ENCODE measurements around the gene RAD51B.
"Not testable (repeated sequence)": the region's sequence is repeated elsewhere in the genome, so short reads cannot be mapped to it uniquely, and the experiment has no call there.

Gene RAD51B

DNA sequence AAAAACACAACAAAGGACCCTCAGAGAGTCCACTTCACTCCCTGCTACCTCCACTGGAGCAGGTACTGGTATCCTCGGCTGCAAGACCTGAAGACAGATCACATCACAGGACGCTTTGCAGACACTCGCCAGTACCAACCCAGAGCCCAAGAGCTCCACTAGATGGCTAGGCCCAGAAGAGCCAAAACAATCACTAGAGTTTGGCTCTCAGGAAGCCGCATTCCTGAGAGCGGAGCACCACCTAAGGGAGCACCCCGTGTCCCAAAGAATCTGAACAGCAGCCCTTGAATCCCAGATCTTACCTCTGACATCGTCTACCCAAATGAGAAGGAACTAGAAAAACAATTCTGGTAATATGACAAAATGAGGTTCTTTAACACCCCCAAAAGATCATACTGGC lies 399.8 kb downstream of the RAD51B start:
- DNase-seq = no peak

DNA sequence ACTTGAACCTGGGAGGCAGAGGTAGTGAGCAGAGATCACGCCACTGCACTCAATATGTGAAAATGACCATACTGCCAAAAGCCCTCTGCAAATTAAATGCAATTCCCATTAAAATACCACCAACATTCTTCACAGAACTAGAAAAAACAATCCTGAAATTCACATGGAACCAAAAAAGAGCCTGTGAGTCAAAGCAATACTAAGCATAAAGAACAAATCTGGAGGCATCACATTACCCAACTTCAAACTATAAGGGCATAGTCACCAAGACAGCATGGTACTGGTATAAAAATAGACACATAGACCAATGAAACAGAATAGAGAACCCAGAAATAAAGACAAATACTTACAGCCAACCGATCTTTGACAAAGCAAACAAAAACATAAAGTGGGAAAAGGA lies 401.5 kb downstream of the RAD51B start:
- DNase-seq = not testable (repeated sequence)

DNA sequence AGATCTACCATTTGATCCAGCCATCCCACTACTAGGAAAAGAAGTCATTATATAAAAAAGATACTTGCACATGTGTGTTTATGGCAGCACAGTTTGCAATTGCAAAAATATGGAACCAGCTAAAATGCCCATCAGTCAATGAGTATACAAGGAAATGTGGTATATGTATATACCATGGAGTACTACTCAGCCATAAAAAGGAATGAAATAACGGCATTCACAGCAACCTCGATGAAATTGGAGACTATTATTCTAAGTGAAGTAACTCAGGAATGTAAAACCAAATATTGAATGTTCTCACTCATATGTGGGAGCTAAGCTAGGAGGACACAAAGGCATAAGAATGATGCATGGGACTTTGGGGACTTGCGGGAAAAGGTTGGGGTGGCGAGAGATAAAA lies 402.6 kb downstream of the RAD51B start:
- DNase-seq = no peak

DNA sequence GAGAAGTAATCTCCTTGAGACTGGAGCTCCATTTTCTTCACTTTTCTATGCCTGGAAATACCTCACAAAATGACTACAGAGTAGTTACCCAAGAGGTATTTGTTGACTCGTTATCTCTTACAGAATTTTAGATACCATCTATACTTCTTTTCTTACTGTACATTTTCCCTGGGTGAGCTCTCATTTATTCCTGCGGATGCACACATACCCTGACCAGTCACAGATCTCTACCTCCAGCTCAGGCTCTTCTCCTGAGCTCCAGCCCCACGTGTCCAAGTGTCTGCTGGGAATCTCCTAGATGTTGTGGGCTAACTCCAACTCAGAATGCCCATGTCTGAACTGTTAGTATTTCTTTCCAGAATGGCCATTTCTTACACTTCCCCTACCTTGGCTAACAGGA lies 403.1 kb downstream of the RAD51B start:
- DNase-seq = no peak

DNA sequence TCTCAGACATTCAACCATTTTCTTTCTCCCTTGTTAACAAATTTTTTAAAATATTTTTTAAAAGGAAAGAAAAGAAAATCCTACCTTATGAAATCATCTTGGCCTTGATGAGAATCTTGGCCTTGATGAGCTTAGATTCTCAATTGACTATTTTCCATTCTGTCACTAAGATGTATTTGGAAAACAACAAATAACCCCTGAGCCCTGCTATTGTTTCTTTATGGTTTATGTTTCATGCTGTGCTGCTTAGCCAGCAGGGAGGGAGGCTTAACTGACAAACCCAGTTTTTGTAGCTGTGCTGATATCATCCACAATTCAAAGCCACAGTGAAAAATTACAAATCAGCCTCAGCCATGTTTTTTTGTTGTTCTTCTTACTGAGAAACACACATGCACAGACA lies 404.1 kb downstream of the RAD51B start:
- no peak for DNase-seq

DNA sequence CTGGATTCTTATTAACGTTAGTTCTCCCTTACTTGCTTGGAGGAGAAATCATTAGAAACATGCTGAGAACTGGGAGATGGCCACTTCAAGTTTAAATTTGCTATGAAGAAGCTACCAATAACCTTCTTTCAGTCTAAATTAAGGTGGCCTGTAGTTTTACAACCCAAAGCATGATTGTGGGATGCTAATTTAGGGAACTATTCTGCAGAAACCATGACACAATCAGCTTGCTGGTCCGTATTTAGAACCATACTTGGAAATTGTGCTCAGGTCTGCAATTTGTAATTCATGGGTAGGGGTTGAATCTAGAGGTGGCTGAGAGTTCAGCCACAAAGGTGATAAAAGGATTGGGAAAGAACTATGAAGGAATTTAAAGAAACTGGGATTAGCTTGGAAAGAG lies 405.7 kb downstream of the RAD51B start:
- DNase-seq = no peak

DNA sequence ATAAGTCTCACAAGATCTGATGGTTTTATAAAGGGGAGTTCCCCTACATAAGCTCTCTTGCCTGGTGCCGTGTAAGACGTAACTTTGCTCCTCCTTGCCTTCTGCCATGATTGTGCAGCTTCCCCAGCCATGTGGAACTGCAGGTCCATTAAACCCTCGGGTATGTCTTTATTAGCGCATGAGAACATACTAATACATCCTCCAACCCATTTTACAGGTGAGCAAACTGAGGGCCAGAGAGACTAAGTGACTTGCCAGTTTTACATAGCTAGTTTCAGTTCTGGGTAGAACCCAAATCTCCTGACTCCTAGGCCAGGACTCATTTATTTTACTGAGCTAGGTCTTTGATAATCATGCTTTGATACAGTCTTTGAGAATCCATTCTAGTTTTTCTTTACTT lies 406.9 kb downstream of the RAD51B start:
- no peak for DNase-seq

DNA sequence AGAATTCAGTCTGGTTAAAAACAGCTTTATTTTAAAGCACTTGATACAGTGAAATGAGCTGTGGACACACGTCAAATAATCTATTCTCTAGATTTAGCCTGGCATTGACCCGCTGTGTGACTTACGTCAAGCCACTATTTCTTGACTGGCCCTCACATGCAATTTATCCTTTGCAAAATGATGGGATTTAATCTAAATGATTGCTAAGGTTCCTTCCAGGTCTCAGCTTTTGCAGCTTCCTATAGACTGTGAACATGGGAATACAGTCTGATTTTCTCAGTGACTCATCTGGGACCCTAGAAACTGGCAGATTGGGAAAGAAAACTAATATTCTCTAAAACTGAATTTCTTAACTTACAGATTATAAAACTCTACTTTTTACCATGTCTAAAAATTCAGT lies 409.1 kb downstream of the RAD51B start:
- no peak for DNase-seq

DNA sequence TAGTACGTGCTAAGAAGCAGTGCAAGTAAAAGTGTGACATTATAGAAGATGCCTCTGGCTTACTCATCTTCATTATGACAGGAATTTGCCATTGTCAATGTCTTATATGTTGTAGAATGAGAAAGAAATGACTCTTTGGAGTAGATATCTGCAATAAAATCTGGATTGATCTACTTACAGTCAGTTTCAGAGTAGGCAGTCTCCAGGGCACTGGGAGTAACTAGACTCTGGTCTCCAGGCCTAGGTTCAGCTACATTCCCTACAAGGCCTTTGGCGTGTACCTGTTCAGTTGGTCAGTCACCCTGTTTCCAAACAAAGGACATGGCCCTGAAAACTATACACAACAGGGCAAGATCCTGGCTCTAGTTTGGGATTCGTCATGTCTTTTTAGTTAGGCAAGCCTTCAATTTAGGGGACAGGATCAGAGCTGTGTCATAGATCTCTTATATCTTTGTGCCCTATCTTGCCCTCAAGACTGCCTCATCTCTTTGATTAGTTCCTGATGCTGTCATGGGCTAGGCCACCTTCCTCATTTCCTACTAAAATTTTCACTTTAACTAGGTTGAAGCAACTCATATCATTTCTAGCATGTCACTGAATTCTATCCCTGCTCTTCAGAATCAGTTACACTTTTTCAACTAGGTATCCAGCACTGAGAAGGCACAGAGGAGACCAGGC lies 410.0 kb downstream of the RAD51B start:
- DNase-seq = no peak

DNA sequence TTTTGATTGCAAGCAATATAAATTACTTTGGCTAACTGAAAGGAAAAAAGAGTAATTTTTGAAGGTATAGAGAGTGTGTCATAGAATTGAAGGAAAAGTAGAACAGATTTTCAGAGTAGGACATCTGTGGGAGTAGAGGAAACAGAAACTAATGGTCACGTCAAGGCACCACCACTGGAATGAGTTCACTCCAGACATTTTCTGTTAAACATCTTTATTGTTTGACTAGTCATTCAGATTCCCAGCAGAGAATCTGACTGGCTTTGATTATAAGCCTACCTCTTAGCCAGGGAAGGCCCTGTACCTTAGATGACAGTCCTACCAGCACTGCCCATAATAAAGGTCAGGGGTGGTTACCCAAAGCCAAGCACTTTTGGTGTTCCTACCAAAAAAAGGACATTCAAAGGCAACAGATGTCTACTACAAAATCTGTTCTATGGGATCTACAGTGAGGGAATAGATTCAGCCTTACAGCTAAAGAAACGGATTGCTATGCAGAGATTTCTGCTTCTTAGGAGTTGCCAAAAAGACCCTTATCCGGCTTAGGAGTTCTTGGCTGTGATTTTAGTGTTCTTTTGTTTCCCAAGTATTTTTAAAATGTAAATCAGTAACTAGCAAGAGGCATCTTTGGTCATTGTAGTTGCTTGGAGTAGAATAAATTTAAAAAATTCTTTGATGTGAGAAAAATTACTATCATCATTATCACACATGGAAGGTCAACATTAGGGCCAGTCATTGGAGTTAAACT lies 410.8 kb downstream of the RAD51B start:
- DNase-seq = no peak

DNA sequence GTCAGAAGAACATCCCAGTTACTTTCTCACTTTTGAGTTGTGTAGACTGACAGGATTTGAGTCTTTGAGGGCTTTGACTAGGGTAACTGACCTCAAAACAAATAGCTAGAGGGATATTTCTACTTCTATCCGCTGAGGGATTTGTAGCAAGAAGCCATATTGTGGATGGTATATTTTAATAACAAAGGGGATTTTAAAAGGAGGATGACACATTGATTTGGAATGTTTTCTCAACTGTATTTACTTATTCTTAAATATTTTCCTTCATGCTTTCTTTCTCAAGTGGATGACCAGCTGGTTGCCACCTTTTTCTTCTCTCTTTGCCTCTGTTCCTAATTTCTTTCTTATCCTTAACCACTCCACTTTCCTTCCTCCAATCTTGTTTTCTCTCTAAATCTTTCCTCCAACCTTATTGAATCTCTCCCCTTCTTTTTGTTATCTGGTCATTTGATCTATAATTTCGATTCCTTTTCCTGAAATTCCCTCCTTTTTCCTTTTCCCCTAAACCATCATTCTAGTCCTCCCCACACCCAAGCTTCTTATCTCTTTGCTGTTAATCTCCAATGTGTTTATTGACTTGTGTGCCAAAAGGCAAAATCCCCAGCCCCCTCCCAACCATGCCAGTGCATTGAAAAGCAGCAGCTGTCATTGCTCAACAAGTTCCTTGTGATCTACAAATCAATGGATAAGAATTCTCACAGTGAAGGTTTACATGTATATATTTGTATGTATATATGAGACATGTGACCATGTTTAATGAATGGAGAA lies 411.6 kb downstream of the RAD51B start:
- no peak for DNase-seq

DNA sequence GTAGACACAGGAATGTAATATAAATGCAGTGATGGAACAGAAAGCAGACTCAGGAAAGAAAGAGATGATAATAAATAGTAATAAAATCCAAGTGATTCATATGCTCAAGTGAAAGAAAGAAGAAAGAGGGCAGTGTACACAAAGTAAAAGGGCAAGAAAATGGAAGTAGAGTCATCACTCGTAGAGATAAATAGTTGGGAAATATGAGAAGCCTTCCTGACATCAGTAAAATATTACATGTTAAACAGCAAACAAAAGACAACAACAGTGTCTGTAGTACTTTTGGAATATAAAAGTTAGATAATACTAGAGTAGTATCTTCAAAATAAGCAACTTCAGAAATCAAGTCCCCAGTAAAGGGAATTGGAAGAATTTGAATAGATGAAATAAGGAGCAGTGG lies 412.3 kb downstream of the RAD51B start:
- no peak for DNase-seq

DNA sequence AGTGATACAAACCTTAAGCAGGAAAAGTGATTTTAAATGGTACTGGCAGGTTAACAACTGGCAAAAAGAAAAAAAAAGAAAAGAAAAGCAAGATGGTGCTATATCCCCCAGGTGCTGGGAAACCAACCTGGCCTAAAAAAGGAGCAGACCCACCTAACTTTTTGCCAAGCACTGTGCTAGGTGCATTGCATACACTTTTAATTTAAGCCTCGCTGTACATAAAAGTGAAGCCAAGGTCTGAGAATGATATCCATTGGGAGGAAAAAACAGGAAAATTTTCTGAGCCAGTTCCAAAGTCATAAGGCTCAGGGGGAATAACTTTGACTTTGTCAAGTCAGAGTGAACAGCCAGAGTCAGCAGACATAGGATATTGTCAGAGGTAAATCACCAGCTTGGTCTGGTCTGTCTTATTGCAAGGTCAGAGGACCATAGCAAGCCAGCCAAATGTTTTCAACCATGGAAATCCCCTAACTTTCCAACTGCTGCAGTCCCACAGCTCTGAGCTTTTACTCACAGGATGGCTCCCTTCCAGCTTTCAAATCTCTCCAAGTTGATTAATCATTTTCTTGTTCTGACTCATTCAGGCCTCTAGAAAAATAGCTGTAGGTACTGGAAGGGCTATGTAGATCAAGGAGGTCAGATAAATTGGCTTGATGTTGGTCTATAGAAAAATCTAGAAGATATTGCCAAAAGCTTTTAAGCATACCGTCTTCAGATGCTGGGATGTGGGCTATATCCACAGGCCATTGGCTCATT lies 412.9 kb downstream of the RAD51B start:
- DNase-seq = peak; percentile 23

DNA sequence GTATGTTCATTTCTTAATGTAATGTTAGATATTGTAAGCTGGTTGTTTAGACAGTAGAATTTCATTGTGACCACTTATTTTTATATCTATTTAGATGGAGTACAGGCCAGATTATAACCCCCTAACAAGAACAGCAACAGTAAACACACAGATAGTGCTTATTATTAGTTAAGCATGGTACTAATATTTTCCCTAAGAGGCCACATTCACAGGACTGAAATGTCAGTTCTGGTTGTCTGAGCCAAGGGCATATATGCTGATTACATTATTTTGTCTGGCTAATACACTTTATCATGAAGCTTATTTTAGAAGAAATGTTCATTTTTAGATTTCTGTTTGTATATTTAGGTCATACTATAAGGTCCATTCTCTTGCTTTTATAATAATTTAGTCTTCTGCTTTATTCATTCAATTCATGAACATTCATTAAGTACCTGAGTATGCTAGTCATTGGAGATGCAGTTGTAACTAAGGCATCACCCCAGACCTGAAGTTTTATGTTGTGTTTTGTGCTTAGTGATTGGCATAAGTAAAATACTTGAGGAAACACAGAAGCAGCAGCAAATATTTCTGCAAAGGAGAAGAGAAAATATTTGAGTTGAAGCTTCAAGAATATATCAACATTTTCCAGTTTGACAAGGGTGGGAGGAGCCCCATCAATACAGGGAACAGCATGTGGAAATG lies 413.7 kb downstream of the RAD51B start:
- DNase-seq = no peak

DNA sequence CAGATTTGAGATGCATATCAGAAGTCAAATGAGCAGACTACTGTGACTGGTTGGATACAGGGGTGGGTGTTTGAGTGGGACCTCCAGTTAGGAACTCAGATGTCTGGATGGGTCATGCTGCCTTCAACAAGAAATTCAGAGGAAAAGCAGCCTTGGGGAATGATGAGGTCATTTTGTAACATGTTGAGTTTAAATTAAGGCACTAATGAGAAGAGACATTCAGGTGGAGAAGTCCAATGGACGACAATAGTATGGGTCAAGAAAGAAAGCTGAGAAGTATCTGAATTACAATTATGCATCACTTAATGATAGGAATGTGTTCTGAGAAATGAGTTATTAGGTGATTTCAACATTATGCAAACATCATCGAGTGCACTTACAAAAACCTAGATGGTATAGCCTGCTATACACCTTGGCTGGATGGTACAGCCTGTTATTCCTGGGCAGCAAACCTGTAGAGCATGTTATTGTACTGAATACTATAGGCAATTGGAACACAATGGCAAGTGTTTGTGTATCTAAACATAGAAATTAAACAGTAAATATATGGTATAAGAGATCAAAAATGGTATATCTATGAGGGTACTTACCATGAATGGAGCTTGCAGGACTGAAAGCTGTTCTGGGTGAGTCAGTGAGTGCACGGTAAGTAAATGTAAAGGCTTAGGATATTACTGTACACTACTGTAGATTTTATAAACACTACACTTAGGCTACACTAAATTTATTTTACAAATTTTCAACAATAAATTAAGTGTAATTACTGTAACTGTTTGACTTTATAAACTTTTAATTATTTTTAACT lies 414.7 kb downstream of the RAD51B start:
- DNase-seq = no peak

DNA sequence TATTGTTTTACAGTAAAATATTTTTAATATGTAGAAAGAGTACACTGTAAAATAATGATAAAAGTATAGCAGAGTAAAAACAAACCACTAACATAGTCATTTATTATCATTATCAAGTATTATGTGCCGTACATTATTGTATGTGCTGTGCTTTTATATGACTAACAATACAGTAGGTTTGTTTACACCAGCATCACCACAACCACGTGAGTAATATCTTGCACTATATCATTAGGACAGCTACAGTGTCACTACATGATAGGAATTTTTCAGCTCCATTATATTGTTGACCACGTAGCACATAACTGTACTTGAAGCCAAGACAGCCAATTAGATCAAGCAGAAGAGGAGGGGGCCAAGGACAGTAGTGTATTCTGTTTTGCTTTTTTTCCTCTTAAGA lies 415.4 kb downstream of the RAD51B start:
- DNase-seq = no peak

DNA sequence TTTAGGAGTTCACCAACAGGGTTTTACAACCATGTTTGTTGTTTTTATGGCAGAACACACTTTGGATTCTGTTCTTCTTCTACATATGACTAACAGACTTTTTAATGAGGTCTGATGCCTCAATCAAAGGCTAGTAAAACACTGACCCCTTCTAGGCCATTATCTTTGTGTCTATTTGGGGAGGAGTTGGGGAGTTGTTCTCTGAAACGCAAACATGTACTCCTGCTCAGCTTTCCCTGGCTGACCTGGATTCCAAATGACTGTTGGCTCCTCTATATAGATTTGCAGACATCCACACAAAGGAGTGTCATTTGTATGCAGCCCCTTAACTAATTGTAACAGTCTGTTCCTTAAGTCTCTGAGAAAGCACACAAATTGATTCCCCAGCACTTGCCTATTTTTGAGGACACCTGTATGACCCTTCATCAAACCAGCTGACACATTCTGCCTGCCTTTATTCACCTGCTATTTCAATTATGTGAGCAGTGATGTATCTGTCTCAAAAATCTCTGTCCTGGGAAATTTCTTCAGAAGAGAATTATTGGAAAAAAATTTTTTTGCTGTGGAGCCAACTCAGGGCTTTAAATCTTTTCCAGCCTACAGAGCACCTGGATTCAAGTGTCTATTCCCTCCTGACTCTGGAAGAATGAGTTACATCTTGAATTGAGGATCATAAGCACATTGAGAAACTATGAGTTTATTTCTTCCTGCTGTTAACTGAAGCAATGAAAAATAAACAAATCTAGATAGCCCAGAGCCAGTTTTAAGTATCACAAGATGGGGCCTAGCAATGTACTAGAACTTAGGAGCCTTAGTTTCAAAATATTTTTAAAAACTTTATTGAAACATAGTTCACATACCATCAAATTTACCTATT lies 417.2 kb downstream of the RAD51B start:
- no peak for DNase-seq

DNA sequence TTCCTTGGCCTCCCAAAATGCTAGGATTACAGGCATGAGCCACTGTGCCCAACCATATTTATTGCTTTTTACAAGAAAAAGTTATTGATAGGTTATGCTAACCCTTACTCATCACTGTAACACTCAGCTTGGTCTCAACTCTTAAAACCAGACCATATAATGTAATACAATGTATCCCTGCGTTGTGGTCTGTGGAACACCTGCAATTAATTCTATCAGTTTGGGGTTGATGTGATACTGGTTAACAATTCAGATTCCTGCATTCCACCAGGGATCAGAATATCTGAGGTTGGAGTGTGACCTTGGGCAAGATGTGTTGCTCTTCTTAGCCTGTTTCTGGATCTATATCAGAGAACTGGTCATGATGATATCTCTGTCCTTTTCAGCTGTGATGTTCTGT lies 419.0 kb downstream of the RAD51B start:
- no peak for DNase-seq

DNA sequence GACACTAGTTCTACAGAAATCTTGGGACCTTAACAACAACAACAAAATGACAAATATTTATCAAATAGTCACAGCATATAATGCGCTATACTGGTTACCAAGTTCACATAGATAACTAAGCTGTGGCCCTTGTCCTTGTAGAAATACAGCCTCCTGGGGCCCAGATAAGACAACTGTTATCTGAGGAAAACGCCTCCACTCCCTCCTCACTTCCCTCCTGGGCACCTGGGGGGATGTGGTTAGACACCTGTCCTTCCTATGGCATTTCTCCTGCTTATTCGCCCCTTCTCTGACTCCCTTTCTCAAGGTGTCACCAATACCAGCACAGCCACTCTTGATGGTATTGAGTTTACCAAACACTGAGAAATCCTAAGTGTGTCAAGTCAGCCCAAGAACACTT lies 419.4 kb downstream of the RAD51B start:
- DNase-seq = peak; percentile 10

DNA sequence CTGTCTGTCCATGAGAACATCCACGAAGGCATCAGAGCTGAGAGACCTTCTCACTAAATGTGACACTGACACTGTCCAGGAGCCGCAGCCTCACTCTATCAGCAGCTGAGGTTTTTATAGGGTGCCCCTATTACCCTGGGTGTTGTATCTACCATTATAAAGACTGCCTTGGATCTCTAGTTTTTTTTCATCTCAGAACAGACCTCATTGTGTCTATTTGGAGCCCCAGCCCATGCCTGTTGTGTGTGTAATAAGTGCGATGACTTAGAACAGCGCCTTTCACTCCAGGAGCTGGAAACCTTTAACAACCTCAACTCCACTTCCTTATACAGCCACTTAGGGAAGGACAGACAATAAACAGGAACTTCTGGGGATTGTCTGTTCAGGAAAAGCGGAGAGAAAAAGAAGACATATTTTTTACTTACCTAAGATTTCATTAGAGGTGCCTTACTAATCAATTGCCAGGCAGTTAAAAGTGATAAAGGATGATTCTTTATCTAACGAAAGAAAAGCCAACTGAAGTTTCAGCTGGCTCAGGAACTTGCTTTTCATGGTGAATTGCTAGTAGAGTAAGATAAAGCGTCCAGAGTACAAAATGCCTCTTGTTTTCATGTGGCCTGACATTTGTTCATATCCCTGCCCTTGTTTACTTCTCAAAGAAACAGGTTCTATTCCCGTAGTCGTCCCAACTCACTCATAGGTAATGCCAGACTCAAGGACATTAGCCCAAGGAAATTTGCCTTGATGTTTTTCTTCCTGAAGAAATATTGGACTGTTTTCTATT lies 420.6 kb downstream of the RAD51B start:
- DNase-seq = no peak

Measured in OCI-M1 (cell line).